Omental fat pad (tissue), 4 donors: ENCODE measurements around the gene C1QTNF5. TPM values are rescaled to one million over a fixed set of nuclear protein-coding genes. Genes with fewer than 3 reads are reported as not detected.
A peak's percentile ranks its signal among the peaks of the same experiment; 100 is the strongest.

ENCODE experiments used
- ATAC-seq: fragments of 150-250 bp; one replicate; pipeline ENCODE4 v1.9.1; 2016; ENCODE audit warnings: mild to moderate bottlenecking, moderate library complexity; ENCODE audit not compliant: low FRiP score
- DNase-seq: peaks from one replicate; pipeline ENCODE4 v3.0.0-alpha.2; 2019; ENCODE audit warnings: low spot score
- CTCF ChIP-seq, 3 donors: fragments of 450-650 bp; IDR thresholded peaks; one replicate each; pipeline ENCODE4 v1.5.1; 2016 to 2017; ENCODE audit warnings: antibody characterized with exemption in 3 of 3, mild to moderate bottlenecking in 3 of 3, moderate library complexity in 2 of 3
- total RNA-seq, 4 donors: library from RNA; depleted of rRNA; stranded (reverse); fragments of >200 nt; gene quantifications; one replicate each; pipeline ENCODE4 v1.1.0, GENCODE V29; 2016

The C1QTNF5 gene
- total RNA-seq, 4 donors from 2014 or later, result 18.0 to 74.2 (median 35.5) TPM

GRCh38 chr11:119320776-119321524, 19.7 kb downstream of the C1QTNF5 start:
- TF ChIP-seq CTCF (IDR thresholded peaks at IDR 0.05), result no peak
- DNase-seq (no peak), ATAC-seq (peak; percentile 44)

- ATAC-seq, result no peak
- no peak for DNase-seq
- TF ChIP-seq CTCF (IDR thresholded peaks at IDR 0.05), result no peak
Observed at GRCh38 chr11:119320240-119320775, 20.4 kb downstream of the C1QTNF5 start.

- no peak for TF ChIP-seq CTCF (IDR thresholded peaks at IDR 0.05)
Observed at GRCh38 chr11:119319700-119320239, 20.9 kb downstream of the C1QTNF5 start.

GRCh38 chr11:119319136-119319699, 21.5 kb downstream of the C1QTNF5 start:
- no peak for DNase-seq
- no peak for ATAC-seq
- TF ChIP-seq CTCF (IDR thresholded peaks at IDR 0.05), result no peak

More at GRCh38 chr11:119319700-119320239, 20.9 kb downstream of the C1QTNF5 start:
- DNase-seq (no peak), ATAC-seq (no peak)

- no peak for TF ChIP-seq CTCF (IDR thresholded peaks at IDR 0.05)
- ATAC-seq, result no peak
- DNase-seq, result no peak
Observed at GRCh38 chr11:119318240-119319135, 22.2 kb downstream of the C1QTNF5 start.

GRCh38 chr11:119317592-119318239, 23.0 kb downstream of the C1QTNF5 start:
- no peak for ATAC-seq
- no peak for DNase-seq
- TF ChIP-seq CTCF (IDR thresholded peaks at IDR 0.05), result no peak
